K562 (cell line): ENCODE results near the gene GRB2. TPM values are rescaled to one million over a fixed set of nuclear protein-coding genes. Genes with fewer than 3 reads are reported as not detected.
A peak's percentile ranks its signal among the peaks of the same experiment; 100 is the strongest.

Source experiments
- ATAC-seq: fragments of 200-7000 bp; cut with Tn5 transposase; 3 replicates; pipeline ENCODE4 v1.9.1; 2020; ENCODE audit warnings: moderate library complexity
- BruUV-seq: library from RNA; stranded (reverse); fragments of 400-500 nt; replicated peaks from 2 replicates; lab custom pipeline; 2021; lab: Mats Ljungman, UMichigan
- CTCF ChIA-PET: fragments of 300-600 bp; formaldehyde crosslinking; extraction: SDS; loops from one replicate; lab custom pipeline; 2021; ENCODE audit warnings: low intra/inter-chr PET ratio; lab: Yijun Ruan, JAX
- POLR2A ChIA-PET: fragments of 300-600, 350-650 bp; sonication (Branson Sonifier 250); formaldehyde crosslinking; extraction: SDS; loops from one replicate; lab custom pipeline; 2021; ENCODE audit warnings: antibody characterized with exemption, inconsistent platforms; lab: Yijun Ruan, JAX
- DNase-seq, 4 experiments: peaks; one replicate each; pipeline versions ENCODE4 v3.0.0 to v3.0.0-alpha.2; 2011 to 2018; ENCODE audit warnings: low spot score in 3 of 4, mixed read lengths in 3 of 4; ENCODE audit errors: extremely low read depth in 1 of 4
- FAIRE-seq: peaks from 2 replicates; lab custom pipeline; 2011; peaks lifted over from hg19 to GRCh38; lab: Jason Lieb, UNC
- H2AFZ ChIP-seq: 2 replicates; pipeline ENCODE4 v1.6.0; 2011; ENCODE audit warnings: low read depth, low read length, control low read depth, inconsistent platforms
- H3K27ac ChIP-seq: fragments of 200-600 bp; 3 replicates; pipeline ENCODE4 v1.8.0; 2011; ENCODE audit warnings: low read depth, mild to moderate bottlenecking, control low read depth, inconsistent platforms, low read length, moderate library complexity, mixed read lengths; ENCODE audit errors: extremely low read depth
- H3K27me3 ChIP-seq, 2 experiments: fragments of 300-600 bp in 1 of 2; 2 replicates in 1 of 2; 3 replicates in 1 of 2; pipeline versions ENCODE4 v1.6.0 to v1.8.0; 2011; ENCODE audit warnings: inconsistent platforms in 2 of 2, low read length in 2 of 2, mild to moderate bottlenecking in 1 of 2, mixed read lengths in 1 of 2, moderate library complexity in 1 of 2; ENCODE audit not compliant: control insufficient read depth in 2 of 2, insufficient read depth in 2 of 2
- H3K36me3 ChIP-seq: fragments of 300-600 bp; 3 replicates; pipeline ENCODE4 v1.8.0; 2011; ENCODE audit warnings: mild to moderate bottlenecking, low read length, inconsistent platforms; ENCODE audit not compliant: control insufficient read depth, insufficient read depth
- H3K4me1 ChIP-seq, 2 experiments: fragments of 200-600 bp in 1 of 2; replicated peaks in 1 of 2; 2 replicates in 1 of 2; 3 replicates in 1 of 2; pipeline versions ENCODE4 v1.5.1 to v1.8.0; 2011; ENCODE audit warnings: inconsistent platforms in 2 of 2, low read length in 2 of 2, mild to moderate bottlenecking in 1 of 2, mixed read lengths in 1 of 2, moderate library complexity in 1 of 2; ENCODE audit not compliant: control insufficient read depth in 2 of 2, insufficient read depth in 2 of 2
- H3K4me2 ChIP-seq: 2 replicates; pipeline ENCODE4 v1.6.1; 2011; ENCODE audit warnings: low read length, control low read depth, inconsistent platforms, mixed read lengths; ENCODE audit not compliant: insufficient read depth
- H3K4me3 ChIP-seq: fragments of 200-600 bp; sonication (generic), shearing (Covaris generic); 2 replicates; pipeline ENCODE4 v1.5.1; 2016; ENCODE audit warnings: control low read depth, inconsistent platforms
- H3K79me2 ChIP-seq: fragments of 200-600 bp; 3 replicates; pipeline ENCODE4 v1.8.0; 2011; ENCODE audit warnings: low read length, inconsistent platforms; ENCODE audit not compliant: control insufficient read depth, insufficient read depth
- H3K9ac ChIP-seq, 2 experiments: 2 replicates each; pipeline versions ENCODE4 v1.6.0 to v1.6.1; 2011; ENCODE audit warnings: low read depth in 2 of 2, low read length in 2 of 2, control low read depth in 1 of 2, inconsistent platforms in 1 of 2, mild to moderate bottlenecking in 1 of 2, mixed read lengths in 1 of 2; ENCODE audit not compliant: insufficient read depth in 1 of 2
- H3K9me1 ChIP-seq: one replicate; pipeline ENCODE4 v1.6.0; 2011; ENCODE audit warnings: inconsistent platforms, mild to moderate bottlenecking, low read length, moderate library complexity; ENCODE audit not compliant: control insufficient read depth, insufficient read depth
- H3K9me3 ChIP-seq: replicated peaks from 2 replicates; pipeline ENCODE4 v1.5.1; 2011; ENCODE audit warnings: low read depth, low read length, inconsistent platforms; ENCODE audit not compliant: control insufficient read depth, insufficient read depth
- H4K20me1 ChIP-seq: replicated peaks from 2 replicates; pipeline ENCODE4 v1.6.1; 2011; ENCODE audit warnings: low read length, inconsistent platforms, mixed read lengths; ENCODE audit not compliant: control insufficient read depth, insufficient read depth
- ARHGAP35 ChIP-seq: fragments of 450-650 bp; IDR thresholded peaks from 2 replicates; pipeline ENCODE4 v1.6.1; 2018; ENCODE audit not compliant: partially characterized antibody
- C11orf30 ChIP-seq: fragments of 450-650 bp; IDR thresholded peaks from 2 replicates; pipeline ENCODE4 v1.6.1; 2016; ENCODE audit warnings: low read depth, mild to moderate bottlenecking
- CCNT2 ChIP-seq: IDR thresholded peaks from 2 replicates; pipeline ENCODE4 v1.6.1; 2011; ENCODE audit warnings: borderline replicate concordance, low read depth, mild to moderate bottlenecking, moderate library complexity, mixed read lengths, low read length; ENCODE audit not compliant: insufficient read length; ENCODE audit errors: extremely low read depth
- CHD1 ChIP-seq: fragments of 200-600 bp; sonication (generic); IDR thresholded peaks from one replicate; pipeline ENCODE4 v1.6.1; 2012; ENCODE audit warnings: mild to moderate bottlenecking, moderate library complexity, low read length, inconsistent platforms
- CREM ChIP-seq: IDR thresholded peaks from 2 replicates; pipeline ENCODE4 v1.6.1; 2014; ENCODE audit warnings: antibody characterized with exemption, low read depth
- JUND ChIP-seq, 2 experiments: IDR thresholded peaks; 2 replicates in 1 of 2; 3 replicates in 1 of 2; pipeline ENCODE4 v1.6.1; 2011; ENCODE audit warnings: borderline replicate concordance in 2 of 2, low read depth in 2 of 2, low read length in 2 of 2, improper control_type of control experiment in 1 of 2, missing biosample characterization in 1 of 2, missing genetic modification characterization in 1 of 2, missing genetic modification reagents in 1 of 2
- SETDB1 ChIP-seq: IDR thresholded peaks from one replicate; pipeline ENCODE4 v1.6.1; 2012; ENCODE audit warnings: low read length, control low read depth, inconsistent platforms
- TBL1XR1 ChIP-seq, 2 experiments: IDR thresholded peaks; 2 replicates each; pipeline ENCODE4 v1.6.1; 2012; ENCODE audit warnings: improper control_type of control experiment in 2 of 2, low read length in 2 of 2, mild to moderate bottlenecking in 1 of 2
- ZBTB7A ChIP-seq: IDR thresholded peaks from 2 replicates; pipeline ENCODE4 v1.6.1; 2011; ENCODE audit warnings: low read depth, mild to moderate bottlenecking, low read length, moderate library complexity, borderline replicate concordance; ENCODE audit not compliant: control insufficient read depth
- ZNF174 ChIP-seq: fragments of 250-450 bp; sonication (Bioruptor Pico); IDR thresholded peaks from 2 replicates; pipeline ENCODE4 v1.4.0; 2020; ENCODE audit warnings: mild to moderate bottlenecking
- ZZZ3 ChIP-seq: fragments of 450-650 bp; IDR thresholded peaks from 2 replicates; pipeline ENCODE4 v1.6.1; 2016; ENCODE audit warnings: antibody characterized with exemption, mild to moderate bottlenecking, moderate library complexity
- WGBS: fragments of 100-300 bp; shearing (Covaris generic); methylation state at CpG from one replicate; pipeline ENCODE4 v1.1.6; 2016; ENCODE audit warnings: low coverage, mixed read lengths; ENCODE audit not compliant: insufficient coverage; ENCODE audit errors: missing lambda C conversion rate; 5-methylcytosine and 5-hydroxymethylcytosine counted together
- in situ Hi-C: fragments of 300-500 bp; cut with MboI; formaldehyde crosslinking; loops from 4 replicates; pipeline ENCODE4 v1.15.0; 2018; ENCODE audit warnings: inconsistent platforms, mixed read lengths
- intact Hi-C: fragments of 100-400 bp; cut with micrococcal nuclease; formaldehyde crosslinking; loops from 2 replicates; pipeline ENCODE4 v1.14.2; 2022
- polyA plus RNA-seq, 8 experiments: library from polyadenylated mRNA; depleted of rRNA in 4 of 8; stranded (reverse) in 5 of 8; unstranded in 3 of 8; fragments of >200 nt; fragmentation: Nextera tagmentation in 2 of 8; fragmentation: Illumina TruSeq in 1 of 8; extraction: Ambion mirVana in 2 of 8; extraction: Trizol in 1 of 8; gene quantifications; 2 replicates each; pipeline versions ENCODE4 v1.2.1 to v1.2.3, GENCODE V29; 2011 to 2014; ENCODE audit warnings: inconsistent platforms in 1 of 8, missing spikeins in 1 of 8
- total RNA-seq, 7 experiments: library from RNA; depleted of rRNA in 6 of 7; stranded (reverse); fragments of >200 nt in 6 of 7; fragmentation: Illumina TruSeq in 2 of 7; extraction: Trizol in 2 of 7; gene quantifications; 2 replicates each; pipeline versions ENCODE4 v1.2.1 to v1.2.3, GENCODE V29; 2011 to 2021; ENCODE audit warnings: low replicate concordance in 1 of 7
- TF ChIP-seq, protein P1 (sequence below): sonication (generic); IDR thresholded peaks from 2 replicates; pipeline ENCODE4 v1.6.1; 2016
- TF ChIP-seq, protein P2 (sequence below): fragments of 450-650 bp; IDR thresholded peaks from 2 replicates; pipeline ENCODE4 v1.6.1; 2016

The GRB2 gene
- total and polyA plus RNA-seq, 9 of the 15 experiments (the other 6 are each of a cell fraction or from before 2014, with no cell fraction given): 57.2 to 136 (median 84.8) TPM

DNA sequence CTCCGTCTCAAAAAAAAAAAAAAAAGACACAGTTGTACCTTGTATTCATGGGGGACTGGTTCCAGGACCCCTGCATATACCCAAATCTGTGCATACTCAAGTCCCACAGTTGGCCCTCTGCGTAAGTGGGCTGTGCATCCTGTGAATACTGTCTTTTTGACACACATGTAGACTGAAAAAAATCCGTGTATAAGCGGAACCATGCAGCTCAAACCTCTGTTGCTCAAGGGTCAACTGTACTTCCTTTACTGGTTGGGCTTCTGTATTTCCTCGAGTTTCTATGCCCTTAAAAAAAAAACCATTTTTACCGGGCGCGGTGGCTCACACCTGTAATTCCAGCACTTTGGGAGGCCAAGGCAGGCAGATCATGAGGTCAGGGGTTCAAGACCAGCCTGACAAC is 52.3 kb downstream of the GRB2 start:
- no peak for DNase-seq
- no TSS peak for BruUV-seq
- Histone ChIP-seq H3K36me3 (peaks cover 10% of the 10 kb centered on the region), H3K27me3 (no peaks in the 10 kb centered on the region), H3K4me1 (peaks cover 19 to 35% of the 10 kb centered on the region in 2 experiments), H2AFZ (no peak overlapping the region), H3K79me2 (peaks cover 75% of the 10 kb centered on the region), H3K4me2 (no peak overlapping the region), H3K27ac (no peak overlapping the region), H3K9me1 (no peaks in the 10 kb centered on the region), H3K4me3 (no peak overlapping the region), H3K9me3 (no peaks in the 10 kb centered on the region), H4K20me1 (peaks cover 8% of the 10 kb centered on the region), H3K9ac (no peak overlapping the region)
- intact Hi-C loops (no loop called here), in situ Hi-C loops (no loop called here)
- no peak for ATAC-seq
- ChIA-PET POLR2A (interaction anchor here (0.6 to 3.3 kb wide), 6 partner anchors 11 to 103 kb away, joined by 3 to 15 read pairs (median 3); partner anchors contain the start of genes SLC25A19 and TMEM94), CTCF (interaction anchor here (0.7 kb wide), 1 partner anchor 11 kb away, joined by 3 read pairs; no protein-coding TSS in a partner anchor)
- FAIRE-seq: no peak
- no peak for TF ChIP-seq TBL1XR1 (IDR thresholded peaks at IDR 0.05; ENCODE audit: low read length in 2 of 2)
- TF ChIP-seq ZZZ3: no peak
- 90% methylated on average over 7 of the region's 8 CpGs for WGBS

DNA sequence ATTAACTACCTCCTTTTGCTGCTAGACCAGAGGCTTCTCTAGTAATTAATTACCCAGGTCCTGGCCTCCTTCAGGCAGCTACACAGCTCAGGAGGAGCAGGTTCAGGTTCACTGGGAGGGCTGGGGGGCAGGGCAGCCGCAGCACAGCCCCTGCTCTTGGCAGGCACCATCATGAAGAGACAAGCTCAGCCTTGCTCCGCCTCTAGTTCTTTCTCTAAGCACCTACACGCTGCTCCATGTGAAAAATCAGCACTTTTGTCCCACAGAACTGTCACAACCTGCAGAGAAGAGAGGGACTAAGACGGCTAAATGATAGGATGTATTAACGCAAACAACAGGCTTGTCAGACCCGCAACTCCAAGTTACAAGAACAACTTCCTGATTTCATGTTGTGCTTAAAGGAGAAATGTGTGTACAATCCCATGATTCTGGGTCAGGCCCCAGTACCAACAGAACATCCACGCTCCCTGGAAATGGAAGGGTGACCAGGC is 53.4 kb downstream of the GRB2 start:
- FAIRE-seq (peak; percentile 77), DNase-seq (peak in 2 of 4 experiments; percentile 43 to 74), ATAC-seq (peak; percentile 88)
- Histone ChIP-seq H3K27ac (peak overlapping the region; percentile 59), H3K9me1 (no peaks in the 10 kb centered on the region), H3K4me3 (no peak overlapping the region), H4K20me1 (peaks cover 13% of the 10 kb centered on the region), H3K9ac (peak overlapping the region in 1 of 2 experiments; percentile 59; a peak in 2 of 4 replicates), H3K4me2 (peak overlapping the region; percentile 75), H3K79me2 (peaks cover 76% of the 10 kb centered on the region), H3K36me3 (peaks cover 7% of the 10 kb centered on the region), H3K4me1 (peaks cover 28 to 45% of the 10 kb centered on the region in 2 experiments), H2AFZ (no peak overlapping the region), H3K9me3 (no peaks in the 10 kb centered on the region), H3K27me3 (no peaks in the 10 kb centered on the region)
- in situ Hi-C loops (no loop called here), intact Hi-C loops (no loop called here)
- CTCF ChIA-PET: no interaction called here
- 14% methylated on average over 7 of the region's 7 CpGs for WGBS
- POLR2A ChIA-PET: interaction anchor here (1.0 to 3.3 kb wide), 7 partner anchors 10 to 91 kb away, joined by 3 to 15 read pairs (median 3); partner anchors contain the start of genes GGA3, MRPS7 and SLC25A19
- BruUV-seq: no TSS peak
- TF ChIP-seq CHD1 (no peak), ZBTB7A (peak; percentile 42; the same call in 1 of the 2 replicates), C11orf30 (peak; percentile 46; the same call in 1 of the 2 replicates), ZNF174 (no peak), SETDB1 (no peak), CCNT2 (no peak), JUND (IDR thresholded peaks at IDR 0.05; ENCODE audit: borderline replicate concordance, low read depth, low read length) (no peak), JUND (tag; IDR thresholded peaks at IDR 0.05; ENCODE audit: borderline replicate concordance, low read depth, low read length) (peak; percentile 19; the same call in 1 of the 3 replicates), CREM (no peak), ARHGAP35 (no peak)
- TF ChIP-seq, protein P1, sequence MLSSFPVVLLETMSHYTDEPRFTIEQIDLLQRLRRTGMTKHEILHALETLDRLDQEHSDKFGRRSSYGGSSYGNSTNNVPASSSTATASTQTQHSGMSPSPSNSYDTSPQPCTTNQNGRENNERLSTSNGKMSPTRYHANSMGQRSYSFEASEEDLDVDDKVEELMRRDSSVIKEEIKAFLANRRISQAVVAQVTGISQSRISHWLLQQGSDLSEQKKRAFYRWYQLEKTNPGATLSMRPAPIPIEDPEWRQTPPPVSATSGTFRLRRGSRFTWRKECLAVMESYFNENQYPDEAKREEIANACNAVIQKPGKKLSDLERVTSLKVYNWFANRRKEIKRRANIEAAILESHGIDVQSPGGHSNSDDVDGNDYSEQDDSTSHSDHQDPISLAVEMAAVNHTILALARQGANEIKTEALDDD: peak; percentile 82
- TF ChIP-seq, protein P2, sequence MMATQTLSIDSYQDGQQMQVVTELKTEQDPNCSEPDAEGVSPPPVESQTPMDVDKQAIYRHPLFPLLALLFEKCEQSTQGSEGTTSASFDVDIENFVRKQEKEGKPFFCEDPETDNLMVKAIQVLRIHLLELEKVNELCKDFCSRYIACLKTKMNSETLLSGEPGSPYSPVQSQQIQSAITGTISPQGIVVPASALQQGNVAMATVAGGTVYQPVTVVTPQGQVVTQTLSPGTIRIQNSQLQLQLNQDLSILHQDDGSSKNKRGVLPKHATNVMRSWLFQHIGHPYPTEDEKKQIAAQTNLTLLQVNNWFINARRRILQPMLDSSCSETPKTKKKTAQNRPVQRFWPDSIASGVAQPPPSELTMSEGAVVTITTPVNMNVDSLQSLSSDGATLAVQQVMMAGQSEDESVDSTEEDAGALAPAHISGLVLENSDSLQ: 0 out of 2 replicates have a peak, but pooled peaks have one; percentile 17
